ENCODE results near the gene PRL.

- TF ChIP-seq CTCF (IDR thresholded peaks at IDR 0.05) (no peak), POLR2A (IDR thresholded peaks at IDR 0.05) (no peak)
Measured at GRCh38 chr6:22248513-22249308, 48.1 kb downstream of the PRL start.
